Tibial nerve (tissue), 4 donors: Measurements from ENCODE around the gene STIM1. TPM values are rescaled to one million over a fixed set of nuclear protein-coding genes. Genes with fewer than 3 reads are reported as not detected.

Experiments
- DNase-seq, 2 donors: peaks; one replicate each; pipeline ENCODE4 v3.0.0-alpha.2; 2019; ENCODE audit warnings: low spot score in 2 of 2
- H3K27ac ChIP-seq, 4 donors: fragments of 200-600 bp; sonication (generic) in 3 of 4; one replicate each; pipeline ENCODE4 v1.5.1; 2017 to 2019; ENCODE audit warnings: mild to moderate bottlenecking in 1 of 4
- H3K27me3 ChIP-seq, 2 donors: fragments of 200-600 bp; sonication (generic) in 1 of 2; one replicate each; pipeline versions ENCODE4 v1.5.1 to v1.6.0; 2017 to 2019
- H3K36me3 ChIP-seq, 3 donors: fragments of 200-600 bp; sonication (generic); one replicate each; pipeline ENCODE4 v1.5.1; 2018 to 2019
- H3K4me1 ChIP-seq, 4 donors: fragments of 200-600 bp; sonication (generic) in 3 of 4; one replicate each; pipeline ENCODE4 v1.5.1; 2017 to 2019
- H3K4me3 ChIP-seq, 4 donors: fragments of 200-600 bp; sonication (generic) in 3 of 4; one replicate each; pipeline ENCODE4 v1.5.1; 2017 to 2019; ENCODE audit warnings: mild to moderate bottlenecking in 1 of 4, moderate library complexity in 1 of 4
- H3K9me3 ChIP-seq, 4 donors: fragments of 200-600 bp; sonication (generic) in 3 of 4; one replicate each; pipeline ENCODE4 v1.5.1; 2017 to 2019
- EP300 ChIP-seq, 2 donors: sonication (generic); formaldehyde crosslinking; IDR thresholded peaks; one replicate each; pipeline ENCODE4 v1.6.1; 2017; ENCODE audit warnings: antibody characterized with exemption in 2 of 2, mild to moderate bottlenecking in 1 of 2
- POLR2A ChIP-seq, 2 donors: fragments of 450-650 bp; IDR thresholded peaks; one replicate each; pipeline ENCODE4 v1.6.1; 2017; ENCODE audit warnings: antibody characterized with exemption in 2 of 2, mild to moderate bottlenecking in 2 of 2, moderate library complexity in 2 of 2
- WGBS, 2 donors: methylation state at CpG; one replicate each; pipeline ENCODE4 v1.1.5; 2018; 5-methylcytosine and 5-hydroxymethylcytosine counted together
- total RNA-seq, 4 donors: library from RNA; depleted of rRNA; stranded (reverse); fragments of >200 nt; gene quantifications; one replicate each; pipeline ENCODE4 v1.1.0, GENCODE V29; 2016
- TF ChIP-seq, protein P1 (sequence below), 5 experiments: fragments of 200-600 bp in 3 of 5; fragments of 450-650 bp in 2 of 5; sonication (generic) in 3 of 5; IDR thresholded peaks; one replicate each; pipeline ENCODE4 v1.5.1; 2016 to 2019; ENCODE audit warnings: antibody characterized with exemption in 5 of 5, mild to moderate bottlenecking in 3 of 5, moderate library complexity in 2 of 5

STIM1 gene
- total RNA-seq, 4 donors from 2014 or later: 51.3 to 70.1 (median 59.8) TPM

DNA sequence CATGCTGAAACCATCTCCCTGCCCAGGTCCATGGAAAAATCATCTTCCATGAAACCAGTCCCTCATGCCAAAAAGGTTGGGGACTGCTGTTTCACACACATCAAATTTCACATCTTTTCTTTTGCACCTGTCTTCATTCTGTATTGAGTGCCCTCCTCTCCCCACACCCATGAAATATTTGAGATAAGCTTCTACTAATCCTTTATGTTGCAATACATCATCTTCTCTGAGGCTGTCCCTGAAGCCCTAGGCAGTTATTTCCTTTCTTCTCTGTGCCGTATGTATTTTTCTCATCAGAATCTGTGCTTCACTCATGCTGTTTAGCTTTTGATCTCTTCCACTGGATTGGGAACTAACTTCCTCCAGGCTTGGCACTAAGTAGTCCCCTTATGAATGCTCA lies 199.2 kb downstream of the STIM1 start:
- no peak for DNase-seq
- H3K4me1 ChIP-seq: peaks cover 0 to 11% (median 5%) of the 10 kb centered on the region in 4 donors
- H3K4me3 ChIP-seq: no peak overlapping the region
- WGBS, 2 donors: 62 to 71% methylated on average over 1 of the region's 1 CpG
- H3K9me3 ChIP-seq: no peaks in the 10 kb centered on the region
- H3K27me3 ChIP-seq: no peaks in the 10 kb centered on the region
- peaks cover 0 to 31% (median 0%) of the 10 kb centered on the region in 3 donors for H3K36me3 ChIP-seq
- TF ChIP-seq EP300 (IDR thresholded peaks at IDR 0.05) (no peak), POLR2A (IDR thresholded peaks at IDR 0.05) (no peak)
- TF ChIP-seq, protein P1, sequence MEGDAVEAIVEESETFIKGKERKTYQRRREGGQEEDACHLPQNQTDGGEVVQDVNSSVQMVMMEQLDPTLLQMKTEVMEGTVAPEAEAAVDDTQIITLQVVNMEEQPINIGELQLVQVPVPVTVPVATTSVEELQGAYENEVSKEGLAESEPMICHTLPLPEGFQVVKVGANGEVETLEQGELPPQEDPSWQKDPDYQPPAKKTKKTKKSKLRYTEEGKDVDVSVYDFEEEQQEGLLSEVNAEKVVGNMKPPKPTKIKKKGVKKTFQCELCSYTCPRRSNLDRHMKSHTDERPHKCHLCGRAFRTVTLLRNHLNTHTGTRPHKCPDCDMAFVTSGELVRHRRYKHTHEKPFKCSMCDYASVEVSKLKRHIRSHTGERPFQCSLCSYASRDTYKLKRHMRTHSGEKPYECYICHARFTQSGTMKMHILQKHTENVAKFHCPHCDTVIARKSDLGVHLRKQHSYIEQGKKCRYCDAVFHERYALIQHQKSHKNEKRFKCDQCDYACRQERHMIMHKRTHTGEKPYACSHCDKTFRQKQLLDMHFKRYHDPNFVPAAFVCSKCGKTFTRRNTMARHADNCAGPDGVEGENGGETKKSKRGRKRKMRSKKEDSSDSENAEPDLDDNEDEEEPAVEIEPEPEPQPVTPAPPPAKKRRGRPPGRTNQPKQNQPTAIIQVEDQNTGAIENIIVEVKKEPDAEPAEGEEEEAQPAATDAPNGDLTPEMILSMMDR (IDR thresholded peaks at IDR 0.05): no peak
- no peak overlapping the region for H3K27ac ChIP-seq

DNA sequence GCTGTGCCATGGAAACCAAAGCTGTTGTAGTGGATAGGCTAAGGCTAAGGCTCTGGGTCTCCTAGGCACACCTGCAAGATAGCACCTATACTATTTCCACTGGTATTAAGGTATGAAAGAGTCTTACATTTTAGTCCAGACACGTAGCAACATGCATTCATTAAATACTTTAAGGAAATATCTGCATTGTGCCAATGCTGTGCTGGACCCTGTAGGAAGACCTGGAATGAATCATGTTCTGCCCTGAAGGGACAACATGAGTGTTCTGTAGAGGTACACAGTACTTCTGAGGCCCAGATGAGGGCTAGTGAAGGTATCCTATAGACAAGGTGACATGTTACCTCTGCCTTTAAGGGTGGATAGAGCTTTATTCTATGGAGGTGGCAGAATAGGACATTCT lies 204.0 kb downstream of the STIM1 start:
- DNase-seq: no peak
- peaks cover 0 to 48% (median 0%) of the 10 kb centered on the region in 3 donors for H3K36me3 ChIP-seq
- TF ChIP-seq POLR2A (IDR thresholded peaks at IDR 0.05) (no peak), EP300 (IDR thresholded peaks at IDR 0.05) (no peak)
- TF ChIP-seq, protein P1 (IDR thresholded peaks at IDR 0.05): no peak
- WGBS, 2 donors: 86 to 87% methylated on average over 1 of the region's 1 CpG
- no peaks in the 10 kb centered on the region for H3K9me3 ChIP-seq
- no peak overlapping the region for H3K4me3 ChIP-seq
- no peaks in the 10 kb centered on the region for H3K27me3 ChIP-seq
- no peak overlapping the region for H3K27ac ChIP-seq
- peaks cover 0 to 15% (median 5%) of the 10 kb centered on the region in 4 donors for H3K4me1 ChIP-seq

DNA sequence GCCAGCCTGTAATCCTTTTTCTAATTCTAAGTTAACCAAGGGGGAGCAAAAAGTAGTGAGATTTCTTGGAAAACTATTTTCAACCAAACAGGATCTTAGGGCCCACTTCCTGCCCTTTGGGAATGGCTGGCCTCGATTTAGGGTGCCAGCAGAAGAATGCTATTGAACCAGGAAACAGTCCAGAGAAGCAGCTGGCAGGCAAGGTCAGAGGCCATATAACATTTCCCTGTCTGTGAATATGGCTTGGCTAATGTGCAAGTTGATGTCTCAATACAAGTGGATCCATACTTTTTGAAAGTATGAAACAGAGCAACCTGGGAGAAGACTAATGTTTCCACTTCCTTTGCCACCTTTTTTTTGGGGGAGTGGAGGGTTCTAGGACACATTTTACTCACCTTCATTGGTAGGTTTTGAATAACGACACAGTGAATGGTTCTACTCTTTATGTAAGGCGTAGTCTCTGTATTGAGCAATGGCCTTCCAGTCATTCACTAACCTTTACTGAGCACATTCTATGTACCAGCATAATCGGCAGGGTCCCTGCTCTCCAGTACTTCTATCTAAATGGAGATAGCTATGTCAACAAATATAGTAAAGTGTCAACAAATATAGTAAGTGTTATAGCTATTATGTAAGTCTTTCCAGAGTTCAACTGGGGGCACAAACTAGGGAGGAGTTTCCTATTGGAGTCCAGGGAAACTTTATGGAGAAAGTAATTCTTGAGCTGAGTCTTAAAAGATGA lies 204.9 kb downstream of the STIM1 start:
- Histone ChIP-seq H3K27me3 (no peaks in the 10 kb centered on the region), H3K36me3 (peaks cover 0 to 48% (median 0%) of the 10 kb centered on the region in 3 donors), H3K4me3 (no peak overlapping the region), H3K27ac (no peak overlapping the region), H3K9me3 (no peaks in the 10 kb centered on the region), H3K4me1 (peaks cover 0 to 21% (median 12%) of the 10 kb centered on the region in 4 donors)
- 70 to 73% methylated on average over 4 of the region's 4 CpGs for WGBS, 2 donors
- no peak for DNase-seq
- TF ChIP-seq EP300 (IDR thresholded peaks at IDR 0.05): no peak
- TF ChIP-seq, protein P1 (IDR thresholded peaks at IDR 0.05): no peak

DNA sequence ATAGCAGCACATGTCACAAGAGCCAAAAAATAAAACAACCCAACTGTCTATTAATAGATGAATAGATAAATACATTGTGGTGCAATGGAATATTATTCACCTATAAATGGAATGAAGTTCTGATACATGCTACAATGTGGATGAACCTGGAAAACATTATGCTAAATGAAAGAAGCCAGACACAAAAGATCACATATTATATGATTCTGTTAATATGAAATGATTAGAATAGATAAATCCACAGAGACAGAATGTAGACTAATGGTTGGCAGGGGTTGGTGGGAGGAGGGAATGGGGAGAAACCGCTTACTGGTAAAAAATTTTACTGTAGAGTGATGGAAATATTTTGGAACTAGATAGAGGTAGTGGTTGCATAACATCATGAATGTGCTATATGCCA lies 206.2 kb downstream of the STIM1 start:
- TF ChIP-seq POLR2A (IDR thresholded peaks at IDR 0.05) (no peak), EP300 (IDR thresholded peaks at IDR 0.05) (no peak)
- TF ChIP-seq, protein P1 (IDR thresholded peaks at IDR 0.05): no peak
- Histone ChIP-seq H3K4me3 (no peak overlapping the region), H3K9me3 (no peaks in the 10 kb centered on the region), H3K27me3 (no peaks in the 10 kb centered on the region), H3K27ac (no peak overlapping the region), H3K36me3 (peaks cover 0 to 35% (median 0%) of the 10 kb centered on the region in 3 donors), H3K4me1 (peaks cover 0 to 24% (median 15%) of the 10 kb centered on the region in 4 donors)
- DNase-seq: no peak
- 88 to 92% methylated on average over 1 of the region's 1 CpG for WGBS, 2 donors

DNA sequence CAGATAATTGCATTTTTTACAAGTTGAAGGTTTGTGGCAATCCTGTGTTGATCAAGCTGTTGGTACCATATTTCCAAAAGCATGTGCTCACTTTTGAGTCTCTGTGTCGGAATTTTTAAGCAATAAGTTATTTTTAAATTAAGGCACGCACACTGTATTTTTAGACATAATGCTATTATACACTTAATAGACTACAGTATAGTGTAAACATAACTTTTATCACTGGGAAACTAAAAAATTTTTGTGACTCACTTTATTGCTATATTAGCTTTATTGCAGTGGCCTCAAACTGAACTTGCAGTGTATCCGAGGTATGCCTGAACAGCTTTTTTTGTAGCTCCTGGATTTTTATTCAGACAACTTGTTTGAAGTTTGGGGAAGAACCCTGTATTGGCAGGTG lies 207.9 kb downstream of the STIM1 start:
- no peak for DNase-seq
- H3K4me3 ChIP-seq: no peak overlapping the region
- TF ChIP-seq, protein P1 (IDR thresholded peaks at IDR 0.05): no peak
- TF ChIP-seq EP300 (IDR thresholded peaks at IDR 0.05) (no peak), POLR2A (IDR thresholded peaks at IDR 0.05) (no peak)
- peaks cover 0 to 16% (median 11%) of the 10 kb centered on the region in 4 donors for H3K4me1 ChIP-seq
- 76 to 77% methylated on average over 3 of the region's 3 CpGs for WGBS, 2 donors
- H3K9me3 ChIP-seq: no peaks in the 10 kb centered on the region
- H3K36me3 ChIP-seq: peaks cover 0 to 30% (median 0%) of the 10 kb centered on the region in 3 donors
- no peaks in the 10 kb centered on the region for H3K27me3 ChIP-seq
- H3K27ac ChIP-seq: no peak overlapping the region
